Measurements from ENCODE around the gene RPL12.
A peak's percentile ranks its signal among the peaks of the same experiment; 100 is the strongest.

- TF ChIP-seq CTCF (IDR thresholded peaks at IDR 0.05) (peak in 3 of 5 experiments; percentile 0 to 4 (median 1)), EP300 (IDR thresholded peaks at IDR 0.05) (no peak), POLR2A (IDR thresholded peaks at IDR 0.05) (no peak)
Observed at GRCh38 chr9:127398275-127398647, 52.9 kb downstream of the RPL12 start.

Data from tibial nerve (tissue), 4 donors.